K562 (cell line): ENCODE results near the gene PDE8B. TPM values are rescaled to one million over a fixed set of nuclear protein-coding genes. Genes with fewer than 3 reads are reported as not detected.

Experiments used
- ATAC-seq: fragments of 200-7000 bp; cut with Tn5 transposase; 3 replicates; pipeline ENCODE4 v1.9.1; 2020; ENCODE audit warnings: moderate library complexity
- BruUV-seq: library from RNA; stranded (reverse); fragments of 400-500 nt; replicated peaks from 2 replicates; lab custom pipeline; 2021; lab: Mats Ljungman, UMichigan
- CTCF ChIA-PET: fragments of 300-600 bp; formaldehyde crosslinking; extraction: SDS; loops from one replicate; lab custom pipeline; 2021; ENCODE audit warnings: low intra/inter-chr PET ratio; lab: Yijun Ruan, JAX
- POLR2A ChIA-PET: fragments of 300-600, 350-650 bp; sonication (Branson Sonifier 250); formaldehyde crosslinking; extraction: SDS; loops from one replicate; lab custom pipeline; 2021; ENCODE audit warnings: antibody characterized with exemption, inconsistent platforms; lab: Yijun Ruan, JAX
- DNase-seq, 4 experiments: peaks; one replicate each; pipeline versions ENCODE4 v3.0.0 to v3.0.0-alpha.2; 2011 to 2018; ENCODE audit warnings: low spot score in 3 of 4, mixed read lengths in 3 of 4; ENCODE audit errors: extremely low read depth in 1 of 4
- FAIRE-seq: peaks from 2 replicates; lab custom pipeline; 2011; peaks lifted over from hg19 to GRCh38; lab: Jason Lieb, UNC
- H2AFZ ChIP-seq: 2 replicates; pipeline ENCODE4 v1.6.0; 2011; ENCODE audit warnings: low read depth, low read length, control low read depth, inconsistent platforms
- H3K27ac ChIP-seq: fragments of 200-600 bp; 3 replicates; pipeline ENCODE4 v1.8.0; 2011; ENCODE audit warnings: low read depth, mild to moderate bottlenecking, control low read depth, inconsistent platforms, low read length, moderate library complexity, mixed read lengths; ENCODE audit errors: extremely low read depth
- H3K27me3 ChIP-seq, 2 experiments: fragments of 300-600 bp in 1 of 2; 2 replicates in 1 of 2; 3 replicates in 1 of 2; pipeline versions ENCODE4 v1.6.0 to v1.8.0; 2011; ENCODE audit warnings: inconsistent platforms in 2 of 2, low read length in 2 of 2, mild to moderate bottlenecking in 1 of 2, mixed read lengths in 1 of 2, moderate library complexity in 1 of 2; ENCODE audit not compliant: control insufficient read depth in 2 of 2, insufficient read depth in 2 of 2
- H3K36me3 ChIP-seq: fragments of 300-600 bp; 3 replicates; pipeline ENCODE4 v1.8.0; 2011; ENCODE audit warnings: mild to moderate bottlenecking, low read length, inconsistent platforms; ENCODE audit not compliant: control insufficient read depth, insufficient read depth
- H3K4me1 ChIP-seq, 2 experiments: fragments of 200-600 bp in 1 of 2; replicated peaks in 1 of 2; 2 replicates in 1 of 2; 3 replicates in 1 of 2; pipeline versions ENCODE4 v1.5.1 to v1.8.0; 2011; ENCODE audit warnings: inconsistent platforms in 2 of 2, low read length in 2 of 2, mild to moderate bottlenecking in 1 of 2, mixed read lengths in 1 of 2, moderate library complexity in 1 of 2; ENCODE audit not compliant: control insufficient read depth in 2 of 2, insufficient read depth in 2 of 2
- H3K4me2 ChIP-seq: 2 replicates; pipeline ENCODE4 v1.6.1; 2011; ENCODE audit warnings: low read length, control low read depth, inconsistent platforms, mixed read lengths; ENCODE audit not compliant: insufficient read depth
- H3K4me3 ChIP-seq: fragments of 200-600 bp; sonication (generic), shearing (Covaris generic); 2 replicates; pipeline ENCODE4 v1.5.1; 2016; ENCODE audit warnings: control low read depth, inconsistent platforms
- H3K79me2 ChIP-seq: fragments of 200-600 bp; 3 replicates; pipeline ENCODE4 v1.8.0; 2011; ENCODE audit warnings: low read length, inconsistent platforms; ENCODE audit not compliant: control insufficient read depth, insufficient read depth
- H3K9ac ChIP-seq, 2 experiments: 2 replicates each; pipeline versions ENCODE4 v1.6.0 to v1.6.1; 2011; ENCODE audit warnings: low read depth in 2 of 2, low read length in 2 of 2, control low read depth in 1 of 2, inconsistent platforms in 1 of 2, mild to moderate bottlenecking in 1 of 2, mixed read lengths in 1 of 2; ENCODE audit not compliant: insufficient read depth in 1 of 2
- H3K9me1 ChIP-seq: one replicate; pipeline ENCODE4 v1.6.0; 2011; ENCODE audit warnings: inconsistent platforms, mild to moderate bottlenecking, low read length, moderate library complexity; ENCODE audit not compliant: control insufficient read depth, insufficient read depth
- H3K9me3 ChIP-seq: replicated peaks from 2 replicates; pipeline ENCODE4 v1.5.1; 2011; ENCODE audit warnings: low read depth, low read length, inconsistent platforms; ENCODE audit not compliant: control insufficient read depth, insufficient read depth
- H4K20me1 ChIP-seq: replicated peaks from 2 replicates; pipeline ENCODE4 v1.6.1; 2011; ENCODE audit warnings: low read length, inconsistent platforms, mixed read lengths; ENCODE audit not compliant: control insufficient read depth, insufficient read depth
- ATF6 ChIP-seq: sonication (generic); formaldehyde crosslinking; IDR thresholded peaks from 2 replicates; pipeline ENCODE4 v1.4.0; 2020; ENCODE audit warnings: mild to moderate bottlenecking, missing genetic modification reagents
- CTCF ChIP-seq, 3 experiments: IDR thresholded peaks in 2 of 3; conservative IDR thresholded peaks in 1 of 3; 2 replicates each; pipeline ENCODE4 v1.5.1; 2011 to 2012; ENCODE audit warnings: low read length in 3 of 3, mild to moderate bottlenecking in 3 of 3, control low read depth in 2 of 3, improper control_type of control experiment in 1 of 3, inconsistent platforms in 1 of 3, low read depth in 1 of 3, mixed read lengths in 1 of 3, moderate library complexity in 1 of 3; ENCODE audit not compliant: insufficient read depth in 2 of 3
- FOS ChIP-seq: IDR thresholded peaks from 3 replicates; pipeline ENCODE4 v1.6.1; 2011; ENCODE audit not compliant: insufficient read length; ENCODE audit errors: extremely low read depth
- GATAD2B ChIP-seq: fragments of 450-650 bp; IDR thresholded peaks from 2 replicates; pipeline ENCODE4 v1.6.1; 2017; ENCODE audit warnings: mild to moderate bottlenecking, borderline replicate concordance
- SIX5 ChIP-seq, 2 experiments: IDR thresholded peaks; 2 replicates each; pipeline ENCODE4 v1.6.1; 2011; ENCODE audit warnings: low read length in 2 of 2, borderline replicate concordance in 1 of 2, low read depth in 1 of 2, mild to moderate bottlenecking in 1 of 2, moderate library complexity in 1 of 2; ENCODE audit not compliant: insufficient read depth in 1 of 2
- SMAD3 ChIP-seq: fragments of 450-650 bp; formaldehyde crosslinking; conservative IDR thresholded peaks from 2 replicates; pipeline ENCODE4 v1.4.0; 2020; ENCODE audit warnings: mild to moderate bottlenecking
- SMARCC2 ChIP-seq: fragments of 450-650 bp; IDR thresholded peaks from 2 replicates; pipeline ENCODE4 v1.6.1; 2017; ENCODE audit warnings: antibody characterized with exemption, moderate library complexity, mild to moderate bottlenecking, low read depth
- TAL1 ChIP-seq: fragments of 450-650 bp; IDR thresholded peaks from 2 replicates; pipeline ENCODE4 v1.6.1; 2016; ENCODE audit warnings: mild to moderate bottlenecking
- ZNF76 ChIP-seq: fragments of 250-450 bp; sonication (Bioruptor Pico); IDR thresholded peaks from 2 replicates; pipeline ENCODE4 v1.4.0; 2020; ENCODE audit warnings: mild to moderate bottlenecking, moderate library complexity, borderline replicate concordance
- WGBS: fragments of 100-300 bp; shearing (Covaris generic); methylation state at CpG from one replicate; pipeline ENCODE4 v1.1.6; 2016; ENCODE audit warnings: low coverage, mixed read lengths; ENCODE audit not compliant: insufficient coverage; ENCODE audit errors: missing lambda C conversion rate; 5-methylcytosine and 5-hydroxymethylcytosine counted together
- in situ Hi-C: fragments of 300-500 bp; cut with MboI; formaldehyde crosslinking; loops from 4 replicates; pipeline ENCODE4 v1.15.0; 2018; ENCODE audit warnings: inconsistent platforms, mixed read lengths
- intact Hi-C: fragments of 100-400 bp; cut with micrococcal nuclease; formaldehyde crosslinking; loops from 2 replicates; pipeline ENCODE4 v1.14.2; 2022
- polyA plus RNA-seq, 8 experiments: library from polyadenylated mRNA; depleted of rRNA in 4 of 8; stranded (reverse) in 5 of 8; unstranded in 3 of 8; fragments of >200 nt; fragmentation: Nextera tagmentation in 2 of 8; fragmentation: Illumina TruSeq in 1 of 8; extraction: Ambion mirVana in 2 of 8; extraction: Trizol in 1 of 8; gene quantifications; 2 replicates each; pipeline versions ENCODE4 v1.2.1 to v1.2.3, GENCODE V29; 2011 to 2014; ENCODE audit warnings: inconsistent platforms in 1 of 8, missing spikeins in 1 of 8
- total RNA-seq, 7 experiments: library from RNA; depleted of rRNA in 6 of 7; stranded (reverse); fragments of >200 nt in 6 of 7; fragmentation: Illumina TruSeq in 2 of 7; extraction: Trizol in 2 of 7; gene quantifications; 2 replicates each; pipeline versions ENCODE4 v1.2.1 to v1.2.3, GENCODE V29; 2011 to 2021; ENCODE audit warnings: low replicate concordance in 1 of 7
- TF ChIP-seq, protein P1 (sequence below): fragments of 450-650 bp; IDR thresholded peaks from 2 replicates; pipeline ENCODE4 v1.6.1; 2016; ENCODE audit warnings: low read depth

PDE8B gene
- total and polyA plus RNA-seq, 9 of the 15 experiments (the other 6 are each of a cell fraction or from before 2014, with no cell fraction given), result 0.15 to 0.28 TPM; not detected in 7

- FAIRE-seq, result no peak
- no peak overlapping the region for H3K4me3 ChIP-seq
- no TSS peak for BruUV-seq
- DNase-seq, result no peak
- no peaks in the 10 kb centered on the region for H3K4me1 ChIP-seq
- no peaks in the 10 kb centered on the region for H3K36me3 ChIP-seq
- no peak for ATAC-seq
- intact Hi-C loops, result no loop called here
- H2AFZ ChIP-seq, result no peak overlapping the region
- H3K27me3 ChIP-seq, result peaks cover 0 to 8% of the 10 kb centered on the region in 2 experiments; a peak in 2 of 5 replicates
- H3K27ac ChIP-seq, result no peak overlapping the region
- 0% methylated on average over 2 of the region's 2 CpGs for WGBS
- H3K4me2 ChIP-seq, result no peak overlapping the region
- no peaks in the 10 kb centered on the region for H3K9me1 ChIP-seq
- no peaks in the 10 kb centered on the region for H3K79me2 ChIP-seq
- CTCF ChIA-PET, result no interaction called here
- H3K9me3 ChIP-seq, result no peaks in the 10 kb centered on the region
- in situ Hi-C loops, result no loop called here
- H3K9ac ChIP-seq, result no peak overlapping the region
- no peaks in the 10 kb centered on the region for H4K20me1 ChIP-seq
- POLR2A ChIA-PET, result no interaction called here
- TF ChIP-seq CTCF (IDR thresholded peaks at IDR 0.05 in 2 of 3, conservative IDR thresholded peaks at IDR 0.05 in 1 of 3; ENCODE audit: insufficient read depth in 2 of 3, low read depth in 1 of 3, low read length in 3 of 3) (no peak), TAL1 (no peak), SMAD3 (no peak), GATAD2B (no peak), ZNF76 (CRISPR knock-in tag) (no peak), FOS (no peak), SIX5 (IDR thresholded peaks at IDR 0.05; ENCODE audit: borderline replicate concordance in 1 of 2, insufficient read depth in 1 of 2, low read depth in 1 of 2, low read length in 2 of 2) (no peak), ATF6 (CRISPR knock-in tag) (no peak), SMARCC2 (no peak)
- TF ChIP-seq, protein P1, sequence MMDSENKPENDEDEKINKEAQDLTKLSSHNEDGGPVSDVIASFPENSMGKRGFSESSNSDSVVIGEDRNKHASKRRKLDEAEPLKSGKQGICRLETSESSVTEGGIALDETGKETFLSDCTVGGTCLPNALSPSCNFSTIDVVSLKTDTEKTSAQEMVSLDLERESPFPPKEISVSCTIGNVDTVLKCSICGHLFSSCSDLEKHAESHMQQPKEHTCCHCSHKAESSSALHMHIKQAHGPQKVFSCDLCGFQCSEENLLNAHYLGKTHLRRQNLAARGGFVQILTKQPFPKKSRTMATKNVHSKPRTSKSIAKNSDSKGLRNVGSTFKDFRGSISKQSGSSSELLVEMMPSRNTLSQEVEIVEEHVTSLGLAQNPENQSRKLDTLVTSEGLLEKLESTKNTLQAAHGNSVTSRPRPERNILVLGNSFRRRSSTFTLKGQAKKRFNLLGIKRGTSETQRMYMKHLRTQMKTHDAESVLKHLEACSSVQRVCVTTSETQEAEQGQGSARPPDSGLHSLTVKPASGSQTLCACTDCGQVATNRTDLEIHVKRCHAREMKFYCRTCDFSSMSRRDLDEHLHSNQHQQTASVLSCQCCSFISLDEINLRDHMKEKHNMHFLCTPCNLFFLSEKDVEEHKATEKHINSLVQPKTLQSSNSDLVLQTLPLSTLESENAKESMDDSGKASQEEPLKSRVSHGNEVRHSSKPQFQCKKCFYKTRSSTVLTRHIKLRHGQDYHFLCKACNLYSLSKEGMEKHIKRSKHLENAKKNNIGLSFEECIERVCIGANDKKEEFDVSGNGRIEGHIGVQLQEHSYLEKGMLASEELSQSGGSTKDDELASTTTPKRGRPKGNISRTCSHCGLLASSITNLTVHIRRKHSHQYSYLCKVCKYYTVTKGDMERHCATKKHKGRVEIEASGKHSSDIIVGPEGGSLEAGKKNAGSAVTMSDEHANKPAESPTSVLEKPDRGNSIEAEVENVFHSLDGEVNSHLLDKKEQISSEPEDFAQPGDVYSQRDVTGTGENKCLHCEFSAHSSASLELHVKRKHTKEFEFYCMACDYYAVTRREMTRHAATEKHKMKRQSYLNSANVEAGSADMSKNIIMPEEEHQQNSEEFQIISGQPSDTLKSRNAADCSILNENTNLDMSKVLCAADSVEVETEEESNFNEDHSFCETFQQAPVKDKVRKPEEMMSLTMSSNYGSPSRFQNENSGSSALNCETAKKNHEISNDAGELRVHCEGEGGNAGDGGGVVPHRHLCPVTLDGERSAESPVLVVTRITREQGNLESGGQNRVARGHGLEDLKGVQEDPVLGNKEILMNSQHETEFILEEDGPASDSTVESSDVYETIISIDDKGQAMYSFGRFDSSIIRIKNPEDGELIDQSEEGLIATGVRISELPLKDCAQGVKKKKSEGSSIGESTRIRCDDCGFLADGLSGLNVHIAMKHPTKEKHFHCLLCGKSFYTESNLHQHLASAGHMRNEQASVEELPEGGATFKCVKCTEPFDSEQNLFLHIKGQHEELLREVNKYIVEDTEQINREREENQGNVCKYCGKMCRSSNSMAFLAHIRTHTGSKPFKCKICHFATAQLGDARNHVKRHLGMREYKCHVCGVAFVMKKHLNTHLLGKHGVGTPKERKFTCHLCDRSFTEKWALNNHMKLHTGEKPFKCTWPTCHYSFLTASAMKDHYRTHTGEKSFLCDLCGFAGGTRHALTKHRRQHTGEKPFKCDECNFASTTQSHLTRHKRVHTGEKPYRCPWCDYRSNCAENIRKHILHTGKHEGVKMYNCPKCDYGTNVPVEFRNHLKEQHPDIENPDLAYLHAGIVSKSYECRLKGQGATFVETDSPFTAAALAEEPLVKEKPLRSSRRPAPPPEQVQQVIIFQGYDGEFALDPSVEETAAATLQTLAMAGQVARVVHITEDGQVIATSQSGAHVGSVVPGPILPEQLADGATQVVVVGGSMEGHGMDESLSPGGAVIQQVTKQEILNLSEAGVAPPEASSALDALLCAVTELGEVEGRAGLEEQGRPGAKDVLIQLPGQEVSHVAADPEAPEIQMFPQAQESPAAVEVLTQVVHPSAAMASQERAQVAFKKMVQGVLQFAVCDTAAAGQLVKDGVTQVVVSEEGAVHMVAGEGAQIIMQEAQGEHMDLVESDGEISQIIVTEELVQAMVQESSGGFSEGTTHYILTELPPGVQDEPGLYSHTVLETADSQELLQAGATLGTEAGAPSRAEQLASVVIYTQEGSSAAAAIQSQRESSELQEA, result no peak
These were observed 39.0 kb downstream of the PDE8B start for GRCh38 chr5:77249475-77249874.
